Pulmonary artery endothelial cell (primary cell): ENCODE measurements around the gene TMEM154. TPM values are rescaled to one million over a fixed set of nuclear protein-coding genes. Genes with fewer than 3 reads are reported as not detected.

Source experiments
- DNase-seq: peaks from one replicate; pipeline ENCODE4 v3.0.0-alpha.2; 2011; ENCODE audit warnings: low read depth, low spot score
- total RNA-seq: library from RNA; depleted of rRNA; stranded (reverse); fragments of >200 nt; gene quantifications from 2 replicates; pipeline ENCODE4 v1.2.3, GENCODE V29; 2014

Gene TMEM154
- total RNA-seq, 1 donor from 2014 or later: 6.1 TPM

- DNase-seq: no peak
Observed at GRCh38 chr4:152594057-152594456, 85.7 kb downstream of the TMEM154 start.

DNA sequence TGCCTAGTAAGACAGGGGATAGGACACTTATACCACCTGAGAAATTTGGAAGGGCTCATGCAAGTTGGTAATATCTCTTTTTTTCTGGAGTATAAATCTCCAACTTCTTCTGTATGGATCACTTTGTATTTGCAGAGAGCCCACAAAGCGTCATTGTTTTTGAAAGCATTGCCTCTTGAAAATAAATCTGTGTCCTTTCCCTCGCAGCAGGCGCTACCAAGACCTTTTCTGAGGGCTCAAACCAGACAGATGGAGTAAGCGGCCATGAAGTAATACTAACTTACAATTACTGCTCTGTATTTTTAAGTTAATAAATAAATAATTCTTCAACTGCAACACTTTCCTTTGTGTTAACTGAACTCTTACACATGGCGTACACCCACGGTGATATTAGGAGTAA is 87.9 kb downstream of the TMEM154 start:
- no peak for DNase-seq

DNA sequence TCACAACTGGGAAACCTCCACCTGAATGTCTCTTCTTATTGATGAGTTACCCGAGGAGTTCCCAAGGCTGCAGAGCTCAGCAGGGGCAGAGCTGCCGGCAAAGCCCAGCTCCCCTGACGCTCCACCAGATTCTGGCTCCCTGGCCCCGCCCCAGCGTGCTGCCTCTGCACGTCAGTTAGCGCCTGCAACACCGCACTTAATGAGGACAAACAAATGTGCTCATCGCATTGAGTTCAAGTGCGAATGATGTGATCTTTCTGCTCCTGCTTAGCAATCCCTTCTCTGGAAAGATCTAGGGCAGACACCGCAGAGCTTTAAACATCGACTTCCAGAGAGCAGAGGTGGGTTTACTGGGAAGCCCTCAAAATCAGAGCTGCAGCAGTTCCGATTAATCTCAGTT is 88.4 kb downstream of the TMEM154 start:
- DNase-seq: no peak

DNA sequence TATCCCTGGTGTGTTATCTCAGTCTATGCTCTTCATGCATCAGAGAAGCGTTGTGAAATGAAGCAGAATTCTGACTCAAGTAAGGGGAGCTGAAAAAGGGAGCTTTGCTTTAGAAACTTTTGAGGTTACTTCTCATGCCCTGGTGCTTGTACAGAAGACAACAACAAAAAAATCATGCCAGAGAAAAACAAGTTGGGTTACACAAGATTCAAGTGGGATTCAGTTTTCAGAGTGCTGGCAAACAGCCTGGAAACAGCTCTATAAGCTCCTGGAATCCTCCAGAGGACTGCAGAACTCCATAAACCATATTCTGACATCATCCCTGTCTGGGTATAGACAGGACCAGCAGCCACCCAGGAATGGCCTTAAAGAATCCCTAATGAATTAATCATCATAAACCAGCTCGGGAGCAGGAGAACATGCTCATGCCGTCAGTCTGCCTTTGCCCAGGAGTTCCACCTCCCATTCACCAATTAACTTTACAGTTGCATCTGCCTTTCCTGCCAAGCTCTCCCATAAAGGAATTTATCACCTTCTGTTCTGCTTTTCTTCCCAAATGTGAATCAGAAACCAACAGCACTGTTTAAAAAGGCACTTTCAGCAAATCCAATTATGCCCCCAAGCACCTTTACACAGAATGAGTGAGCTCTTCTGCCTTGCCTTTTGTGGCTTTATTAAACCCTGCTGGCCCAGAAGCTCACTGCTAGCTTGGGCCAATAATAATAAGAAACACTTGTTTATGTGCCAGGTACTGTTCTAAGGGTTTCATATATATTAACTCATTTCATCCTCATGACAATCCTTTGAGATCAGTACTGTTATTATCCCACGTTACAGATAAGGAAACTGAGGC is 89.4 kb downstream of the TMEM154 start:
- DNase-seq: no peak

GRCh38 chr4:152588869-152589268 is 90.9 kb downstream of the TMEM154 start:
- DNase-seq: no peak

- DNase-seq: no peak
Observed at GRCh38 chr4:152587127-152587526, 92.7 kb downstream of the TMEM154 start.

DNA sequence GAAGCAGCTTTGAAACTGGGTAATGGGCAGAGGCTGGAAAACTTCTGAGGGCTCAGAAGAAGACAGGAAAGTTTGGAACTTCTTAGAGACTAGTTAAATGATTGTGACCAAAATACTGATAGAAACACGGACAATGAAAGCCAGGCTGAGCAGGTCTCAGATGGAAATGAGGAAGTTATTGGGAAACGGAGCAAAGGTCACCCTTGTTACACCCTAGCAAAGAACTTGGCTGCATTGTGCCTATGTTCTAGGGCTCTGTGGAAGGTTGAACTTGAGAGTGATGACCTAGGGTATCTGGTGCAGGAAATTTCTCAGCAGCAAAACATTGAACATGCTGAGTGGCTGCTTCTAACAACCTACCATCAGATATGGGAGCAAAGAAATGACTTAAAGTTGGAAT is 93.1 kb downstream of the TMEM154 start:
- no peak for DNase-seq

- DNase-seq: no peak
Observed at GRCh38 chr4:152585023-152585441, 94.8 kb downstream of the TMEM154 start.

GRCh38 chr4:152581536-152582160 is 98.1 kb downstream of the TMEM154 start:
- no peak for DNase-seq

DNA sequence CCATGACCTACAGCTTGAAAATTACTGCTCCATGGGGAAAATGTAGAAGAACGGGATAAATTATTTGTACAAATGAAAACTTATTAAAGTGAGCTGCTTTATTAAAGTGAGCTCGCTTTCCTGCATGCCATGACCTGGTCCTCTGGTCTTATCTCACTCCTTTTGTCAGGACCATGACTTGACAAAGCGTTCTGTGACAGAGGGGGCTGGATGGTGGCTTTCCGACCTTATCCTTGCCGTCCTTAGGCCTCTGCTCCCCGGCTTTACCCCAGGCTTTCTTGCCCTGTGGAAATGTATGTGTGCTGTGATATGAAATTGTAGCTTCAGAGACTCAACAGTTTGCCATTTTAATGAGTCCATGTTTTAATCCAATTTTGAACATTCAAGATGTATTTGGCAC is 99.9 kb downstream of the TMEM154 start:
- no peak for DNase-seq

- DNase-seq: no peak
Observed at GRCh38 chr4:152579107-152579764, 100.6 kb downstream of the TMEM154 start.

- DNase-seq: no peak
Observed at GRCh38 chr4:152578670-152579069, 101.1 kb downstream of the TMEM154 start.

DNA sequence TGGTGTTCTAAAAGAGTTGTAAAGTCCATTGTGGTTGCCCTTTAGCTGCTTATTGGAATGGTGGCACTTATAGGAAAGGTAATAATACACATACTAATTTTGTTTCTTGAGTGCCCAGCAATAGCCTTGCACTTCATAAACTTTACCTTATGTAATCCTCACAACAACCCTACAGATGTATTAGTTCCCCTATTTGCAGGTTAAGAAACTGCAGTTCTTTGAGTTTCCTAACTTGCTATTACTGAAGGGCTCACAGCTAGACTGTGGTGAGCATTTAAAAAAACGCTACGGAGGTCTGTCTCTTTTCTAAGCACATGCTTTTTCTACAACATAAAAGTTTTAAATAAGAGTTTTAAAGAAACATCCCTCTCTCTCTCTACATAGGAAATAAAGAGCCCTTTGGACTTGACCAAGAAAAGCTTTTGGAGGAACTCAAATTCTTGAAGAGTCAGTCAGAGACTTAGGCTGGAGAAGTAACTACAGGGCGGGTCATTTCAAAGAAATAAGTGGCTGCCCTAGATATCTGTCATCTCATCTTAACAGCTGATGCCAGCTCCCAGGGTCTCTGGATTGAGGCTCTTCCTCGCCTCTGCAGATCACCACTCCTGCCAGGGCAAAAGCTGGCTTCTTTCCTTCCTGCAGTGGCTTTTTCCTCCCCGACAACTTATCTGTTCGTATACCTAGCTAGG is 101.9 kb downstream of the TMEM154 start:
- no peak for DNase-seq

DNA sequence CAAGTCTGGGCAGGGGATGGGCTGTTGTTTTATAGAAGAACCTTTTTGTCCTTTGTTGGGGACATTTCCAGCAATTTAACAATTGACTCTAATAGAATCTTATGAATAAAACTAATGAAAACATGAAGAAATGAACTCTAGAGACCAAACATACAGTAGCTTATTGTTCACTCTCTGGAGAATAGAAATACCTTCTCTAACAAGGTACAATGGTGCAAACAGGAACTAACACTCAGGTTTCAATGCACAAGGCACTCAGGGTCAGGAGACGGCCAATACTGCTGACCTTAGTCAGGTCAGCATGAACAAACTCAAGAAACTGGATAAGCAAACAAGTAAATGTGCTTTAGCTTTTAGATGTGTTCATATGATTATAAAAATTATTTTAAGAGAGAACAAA is 104.3 kb downstream of the TMEM154 start:
- DNase-seq: no peak

DNA sequence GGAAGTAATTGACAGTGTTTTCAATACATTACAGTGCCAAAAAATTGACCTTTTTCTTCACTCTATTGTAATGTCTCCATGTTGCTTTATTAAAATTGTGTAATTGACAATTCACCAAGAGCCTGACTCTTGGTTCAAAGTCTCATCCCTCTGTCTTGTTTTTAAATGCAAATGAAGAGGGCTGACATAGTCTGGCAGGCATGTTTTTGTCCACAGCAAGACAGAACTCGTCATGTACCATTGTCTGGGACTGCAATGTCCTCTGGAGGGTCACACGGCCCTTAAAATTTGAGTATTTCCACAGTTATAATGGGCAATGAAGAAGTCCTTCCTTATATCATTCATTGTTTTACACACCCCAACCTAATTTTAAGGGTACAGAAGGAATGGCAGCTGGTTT is 105.9 kb downstream of the TMEM154 start:
- no peak for DNase-seq

- no peak for DNase-seq
Observed at GRCh38 chr4:152572417-152573086, 107.2 kb downstream of the TMEM154 start.

- no peak for DNase-seq
Observed at GRCh38 chr4:152571770-152572169, 108.0 kb downstream of the TMEM154 start.

- no peak for DNase-seq
Observed at GRCh38 chr4:152571296-152571695, 108.5 kb downstream of the TMEM154 start.
